KMS-11 (cell line): Measurements from ENCODE around the gene GPR84.

ENCODE experiments used
- H2AFZ ChIP-seq: fragments of 200-600 bp; sonication (generic); 2 replicates; pipeline ENCODE4 v1.6.1; 2016; ENCODE audit warnings: antibody characterized with exemption, mixed run types, low read depth
- H3K27ac ChIP-seq: fragments of 200-600 bp; sonication (generic); 2 replicates; pipeline ENCODE4 v1.6.1; 2016; ENCODE audit warnings: mild to moderate bottlenecking, mixed run types
- H3K27me3 ChIP-seq: fragments of 200-600 bp; sonication (generic); 2 replicates; pipeline ENCODE4 v1.6.1; 2017; ENCODE audit warnings: mild to moderate bottlenecking, low read depth, mixed run types, moderate library complexity; ENCODE audit not compliant: insufficient read depth
- H3K36me3 ChIP-seq: fragments of 200-600 bp; sonication (generic); 2 replicates; pipeline ENCODE4 v1.6.1; 2017; ENCODE audit warnings: mild to moderate bottlenecking, mixed run types; ENCODE audit not compliant: insufficient read depth
- H3K4me1 ChIP-seq: fragments of 200-600 bp; sonication (generic); 2 replicates; pipeline ENCODE4 v1.6.1; 2016; ENCODE audit warnings: mild to moderate bottlenecking, low read depth, mixed run types; ENCODE audit not compliant: poor library complexity, severe bottlenecking
- H3K4me2 ChIP-seq: fragments of 200-600 bp; sonication (generic); 2 replicates; pipeline ENCODE4 v1.7.0; 2016; ENCODE audit warnings: mild to moderate bottlenecking, mixed run types
- H3K4me3 ChIP-seq: fragments of 200-600 bp; sonication (generic); IDR thresholded peaks from 2 replicates; pipeline ENCODE4 v1.6.1; 2017; ENCODE audit warnings: low read depth, low read length, mixed read lengths; ENCODE audit not compliant: insufficient read depth
- H3K79me2 ChIP-seq: fragments of 200-600 bp; sonication (generic); 2 replicates; pipeline ENCODE4 v1.6.1; 2016; ENCODE audit warnings: low read depth, mixed run types; ENCODE audit not compliant: insufficient read depth
- H3K9ac ChIP-seq: fragments of 200-600 bp; sonication (generic); 2 replicates; pipeline ENCODE4 v1.6.1; 2016; ENCODE audit warnings: mild to moderate bottlenecking, mixed run types
- H4K20me1 ChIP-seq: fragments of 200-600 bp; sonication (generic); 2 replicates; pipeline ENCODE4 v1.6.1; 2016; ENCODE audit warnings: mild to moderate bottlenecking, mixed run types; ENCODE audit not compliant: insufficient read depth
- TF ChIP-seq, protein P1 (sequence below): fragments of 200-600 bp; sonication (generic); conservative IDR thresholded peaks from 2 replicates; pipeline ENCODE4 v1.6.1; 2017; ENCODE audit warnings: low read depth, mild to moderate bottlenecking, antibody characterized with exemption, low read length, moderate library complexity, mixed read lengths

Gene GPR84

DNA sequence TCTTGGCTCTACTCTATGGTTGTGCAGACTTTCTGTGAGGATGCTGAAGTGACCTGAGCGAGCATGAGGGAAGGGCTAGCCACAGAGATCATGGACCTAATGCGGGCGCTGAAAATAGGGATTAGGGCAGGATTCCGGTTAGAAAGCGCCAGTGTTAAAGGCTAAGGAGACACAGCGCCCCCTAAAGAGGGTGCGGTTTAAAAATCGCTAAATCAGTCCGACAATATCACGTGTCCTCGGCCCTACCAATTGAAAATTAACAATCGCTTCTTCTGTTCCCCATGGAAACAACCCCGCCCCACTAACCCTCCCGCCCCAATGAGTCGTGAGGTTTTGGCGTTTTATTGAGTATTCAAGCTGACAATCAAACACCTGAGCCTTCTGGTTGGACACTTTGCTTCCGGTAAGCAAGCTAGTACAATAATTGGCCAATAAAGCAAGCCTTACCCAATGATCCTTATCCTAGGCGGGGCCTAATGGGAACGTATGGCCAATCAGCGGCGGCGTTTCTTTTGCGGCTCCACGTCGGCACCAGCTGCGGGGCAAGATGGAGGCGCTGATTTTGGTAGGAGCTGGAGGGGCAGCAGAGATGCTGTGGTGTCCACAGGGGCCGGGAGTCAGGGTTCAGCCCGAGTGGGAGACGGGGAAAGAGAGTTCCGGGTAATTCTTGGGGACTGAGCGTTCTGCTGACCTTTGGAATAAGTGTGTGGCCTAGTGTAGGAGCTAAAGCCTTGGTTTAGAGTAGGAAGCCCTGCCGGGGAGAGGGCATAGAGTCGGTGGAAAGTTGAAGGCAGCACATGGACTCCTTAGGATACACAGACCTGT, 39.5 kb downstream of the GPR84 start, which contains the start of gene COPZ1:
Gene COPZ1 (plus strand): TSS at position 515 of the 825 bp plus-strand sequence. CDS start 33 bp downstream, at position 548.
- peak within 1 kb of the TSS; percentile 69 for H3K9ac ChIP-seq
- H3K4me3 ChIP-seq, result no peak within 1 kb of the TSS
- peak within 1 kb of the TSS; percentile 48 for H3K27ac ChIP-seq
- no peaks in the 10 kb centered on the region for H3K27me3 ChIP-seq
- H3K4me2 ChIP-seq, result peak within 1 kb of the TSS; percentile 97
- H4K20me1 ChIP-seq, result no peaks in the 10 kb centered on the region
- H2AFZ ChIP-seq, result peak within 1 kb of the TSS; percentile 98
- peaks cover 18% of the 10 kb centered on the region for H3K79me2 ChIP-seq
- no peaks in the 10 kb centered on the region for H3K36me3 ChIP-seq
- TF ChIP-seq, protein P1, sequence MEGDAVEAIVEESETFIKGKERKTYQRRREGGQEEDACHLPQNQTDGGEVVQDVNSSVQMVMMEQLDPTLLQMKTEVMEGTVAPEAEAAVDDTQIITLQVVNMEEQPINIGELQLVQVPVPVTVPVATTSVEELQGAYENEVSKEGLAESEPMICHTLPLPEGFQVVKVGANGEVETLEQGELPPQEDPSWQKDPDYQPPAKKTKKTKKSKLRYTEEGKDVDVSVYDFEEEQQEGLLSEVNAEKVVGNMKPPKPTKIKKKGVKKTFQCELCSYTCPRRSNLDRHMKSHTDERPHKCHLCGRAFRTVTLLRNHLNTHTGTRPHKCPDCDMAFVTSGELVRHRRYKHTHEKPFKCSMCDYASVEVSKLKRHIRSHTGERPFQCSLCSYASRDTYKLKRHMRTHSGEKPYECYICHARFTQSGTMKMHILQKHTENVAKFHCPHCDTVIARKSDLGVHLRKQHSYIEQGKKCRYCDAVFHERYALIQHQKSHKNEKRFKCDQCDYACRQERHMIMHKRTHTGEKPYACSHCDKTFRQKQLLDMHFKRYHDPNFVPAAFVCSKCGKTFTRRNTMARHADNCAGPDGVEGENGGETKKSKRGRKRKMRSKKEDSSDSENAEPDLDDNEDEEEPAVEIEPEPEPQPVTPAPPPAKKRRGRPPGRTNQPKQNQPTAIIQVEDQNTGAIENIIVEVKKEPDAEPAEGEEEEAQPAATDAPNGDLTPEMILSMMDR, result peak; percentile 100
- peaks cover 14% of the 10 kb centered on the region for H3K4me1 ChIP-seq

DNA sequence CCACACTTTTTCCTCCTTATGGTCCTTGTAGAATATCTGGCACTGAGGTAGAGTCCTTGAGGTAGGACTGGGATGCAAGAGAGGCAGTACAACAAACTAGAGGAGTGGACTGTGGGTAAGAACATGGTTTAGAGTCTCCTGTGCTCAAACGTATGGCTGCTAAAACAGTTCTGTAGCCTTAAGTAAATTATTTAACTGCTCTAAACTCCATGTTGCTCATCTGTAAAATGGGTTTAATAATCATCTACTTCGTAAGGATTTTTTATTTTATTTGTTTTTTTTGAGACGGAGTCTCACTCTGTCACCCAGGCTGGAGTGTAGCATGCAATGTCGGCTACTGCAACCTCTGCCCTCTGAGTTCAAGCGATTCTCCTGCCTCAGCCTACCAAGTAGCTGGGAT, 42.9 kb downstream of the GPR84 start:
- Histone ChIP-seq H2AFZ (no peak overlapping the region), H3K9ac (no peak overlapping the region), H3K4me3 (no peak overlapping the region), H3K36me3 (no peaks in the 10 kb centered on the region), H3K79me2 (peaks cover 13% of the 10 kb centered on the region), H3K4me2 (no peak overlapping the region), H3K27ac (no peak overlapping the region), H3K4me1 (peaks cover 7% of the 10 kb centered on the region), H3K27me3 (no peaks in the 10 kb centered on the region), H4K20me1 (no peaks in the 10 kb centered on the region)
- TF ChIP-seq, protein P1, result no peak
